GM23248 (cell line): ENCODE data around the gene TUBA4A. TPM values are rescaled to one million over a fixed set of nuclear protein-coding genes. Genes with fewer than 3 reads are reported as not detected.

Experiments used
- DNase-seq: peaks from one replicate; pipeline ENCODE4 v3.0.0-alpha.2; 2015
- H2AFZ ChIP-seq: fragments of 200-600 bp; sonication (generic); 2 replicates; pipeline ENCODE4 v1.6.1; 2016; ENCODE audit warnings: antibody characterized with exemption
- H3F3A ChIP-seq: fragments of 200-600 bp; sonication (generic); 2 replicates; pipeline ENCODE4 v1.6.1; 2016; ENCODE audit warnings: mild to moderate bottlenecking, antibody characterized with exemption, mixed run types; ENCODE audit not compliant: insufficient read depth
- H3K27ac ChIP-seq: fragments of 200-600 bp; sonication (generic); 2 replicates; pipeline ENCODE4 v1.5.1; 2016; ENCODE audit warnings: mild to moderate bottlenecking
- H3K27me3 ChIP-seq: fragments of 200-600 bp; sonication (generic); replicated peaks from 2 replicates; pipeline ENCODE4 v1.6.1; 2016; ENCODE audit warnings: mild to moderate bottlenecking; ENCODE audit not compliant: insufficient read depth
- H3K36me3 ChIP-seq: fragments of 200-600 bp; sonication (generic); 2 replicates; pipeline ENCODE4 v1.6.1; 2016; ENCODE audit warnings: low read depth, mild to moderate bottlenecking
- H3K4me1 ChIP-seq: fragments of 200-600 bp; sonication (generic); 2 replicates; pipeline ENCODE4 v1.6.1; 2016; ENCODE audit warnings: mild to moderate bottlenecking; ENCODE audit not compliant: insufficient read depth
- H3K4me2 ChIP-seq: fragments of 200-600 bp; sonication (generic); one replicate; pipeline ENCODE4 v1.6.1; 2016; ENCODE audit warnings: mild to moderate bottlenecking; ENCODE audit not compliant: unreplicated experiment
- H3K4me3 ChIP-seq: fragments of 200-600 bp; sonication (generic); 2 replicates; pipeline ENCODE4 v1.5.1; 2016; ENCODE audit warnings: mild to moderate bottlenecking
- H3K79me2 ChIP-seq: fragments of 200-600 bp; sonication (generic); 2 replicates; pipeline ENCODE4 v1.6.1; 2016; ENCODE audit warnings: mild to moderate bottlenecking; ENCODE audit not compliant: insufficient read depth
- H3K9ac ChIP-seq: fragments of 200-600 bp; sonication (generic); 2 replicates; pipeline ENCODE4 v1.6.1; 2016; ENCODE audit warnings: mild to moderate bottlenecking
- H3K9me2 ChIP-seq: fragments of 200-600 bp; sonication (generic); 2 replicates; pipeline ENCODE4 v1.6.1; 2016; ENCODE audit warnings: mixed run types, mild to moderate bottlenecking, moderate library complexity; ENCODE audit not compliant: insufficient read depth
- H3K9me3 ChIP-seq: fragments of 200-600 bp; sonication (generic); one replicate; pipeline ENCODE4 v1.6.1; 2017; ENCODE audit warnings: low read depth
- H4K20me1 ChIP-seq: fragments of 200-600 bp; sonication (generic); 2 replicates; pipeline ENCODE4 v1.6.0; 2016; ENCODE audit not compliant: insufficient read depth
- EZH2 ChIP-seq: fragments of 200-600 bp; sonication (generic); IDR thresholded peaks from 2 replicates; pipeline ENCODE4 v1.6.1; 2018; ENCODE audit warnings: antibody characterized with exemption, mild to moderate bottlenecking; ENCODE audit not compliant: insufficient read depth, poor library complexity, severe bottlenecking
- EZH2phosphoT487 ChIP-seq: fragments of 200-600 bp; sonication (generic); IDR thresholded peaks from 2 replicates; pipeline ENCODE4 v1.6.1; 2018; ENCODE audit warnings: antibody characterized with exemption, moderate library complexity, mild to moderate bottlenecking, low read depth; ENCODE audit not compliant: insufficient read depth
- WGBS, 2 experiments: methylation state at CpG; one replicate each; pipeline ENCODE4 v1.1.6; 2015 to 2017; ENCODE audit warnings: low lambda C conversion rate in 2 of 2, low coverage in 1 of 2; ENCODE audit errors: missing lambda C conversion rate in 2 of 2; 5-methylcytosine and 5-hydroxymethylcytosine counted together
- in situ Hi-C: fragments of 300-500 bp; cut with MboI; formaldehyde crosslinking; loops from 2 replicates; pipeline ENCODE4 v1.15.0; 2020
- polyA plus RNA-seq: library from polyadenylated mRNA; unstranded; fragments of >200 nt; fragmentation: Nextera tagmentation; extraction: Ambion mirVana; gene quantifications from 2 replicates; pipeline ENCODE4 v1.2.1, GENCODE V29; 2016
- total RNA-seq: library from RNA; depleted of rRNA; stranded (reverse); fragments of >200 nt; shearing (Covaris generic); gene quantifications from 2 replicates; pipeline ENCODE4 v1.2.3, GENCODE V29; 2014

TUBA4A gene
- total and polyA plus RNA-seq, 2 experiments from 2014 or later = 14.3 to 14.5 TPM

GRCh38 chr2:219234331-219234730, 19.4 kb downstream of the TUBA4A start:
- Histone ChIP-seq H4K20me1 (no peaks in the 10 kb centered on the region), H3K27me3 (no peaks in the 10 kb centered on the region), H3F3A (peaks cover 11% of the 10 kb centered on the region; the same call in 1 of the 2 replicates), H3K4me1 (peaks cover 10% of the 10 kb centered on the region; the same call in 1 of the 2 replicates), H3K79me2 (peaks cover 36% of the 10 kb centered on the region), H3K4me2 (no peak overlapping the region), H3K9me2 (no peaks in the 10 kb centered on the region), H3K27ac (no peak overlapping the region), H3K36me3 (peaks cover 52% of the 10 kb centered on the region), H3K4me3 (no peak overlapping the region), H2AFZ (no peak overlapping the region), H3K9ac (no peak overlapping the region), H3K9me3 (no peaks in the 10 kb centered on the region)
- DNase-seq = no peak
- 99 to 100% methylated on average over 3 of the region's 3 CpGs for WGBS, 2 experiments
- TF ChIP-seq EZH2 = no peak
- no peak for TF ChIP-seq EZH2phosphoT487
- in situ Hi-C loops = no loop called here

GRCh38 chr2:219230059-219230540, 23.6 kb downstream of the TUBA4A start:
- H3K9me2 ChIP-seq = no peaks in the 10 kb centered on the region
- no peaks in the 10 kb centered on the region for H3K27me3 ChIP-seq
- H3F3A ChIP-seq = peaks cover 11% of the 10 kb centered on the region; the same call in 1 of the 2 replicates
- H2AFZ ChIP-seq = peak overlapping the region; percentile 75
- H3K9ac ChIP-seq = peak overlapping the region; percentile 94
- H3K4me3 ChIP-seq = peak overlapping the region; percentile 93
- in situ Hi-C loops = no loop called here
- DNase-seq = peak; percentile 79
- peaks cover 22% of the 10 kb centered on the region for H3K4me1 ChIP-seq
- no peaks in the 10 kb centered on the region for H3K9me3 ChIP-seq
- peaks cover 77% of the 10 kb centered on the region for H3K79me2 ChIP-seq
- no peaks in the 10 kb centered on the region for H4K20me1 ChIP-seq
- H3K27ac ChIP-seq = peak overlapping the region; percentile 88
- 1 to 2% methylated on average over 24 of the region's 24 CpGs for WGBS, 2 experiments
- H3K36me3 ChIP-seq = peaks cover 29% of the 10 kb centered on the region
- peak overlapping the region; percentile 97 for H3K4me2 ChIP-seq
- TF ChIP-seq EZH2phosphoT487 (no peak), EZH2 (no peak)

GRCh38 chr2:219229305-219230058, 24.2 kb downstream of the TUBA4A start, which contains the start of the genes ANKZF1 and ATG9A:
TSS of gene ANKZF1 (plus strand) at chr2:219229806. CDS start at chr2:219230258, 452 bp downstream.
TSS of gene ATG9A (minus strand) at chr2:219229636. CDS start at chr2:219228024, 1,612 bp downstream.
- Histone ChIP-seq H2AFZ (peak within 1 kb of the TSS; percentile 79), H3K9ac (peak within 1 kb of the TSS; percentile 94), H3K27me3 (no peaks in the 10 kb centered on the region), H4K20me1 (no peaks in the 10 kb centered on the region), H3K4me3 (peak within 1 kb of the TSS; percentile 93), H3K4me2 (peak within 1 kb of the TSS; percentile 99), H3K79me2 (peaks cover 78% of the 10 kb centered on the region), H3K4me1 (peaks cover 22% of the 10 kb centered on the region), H3K9me2 (no peaks in the 10 kb centered on the region), H3K9me3 (no peaks in the 10 kb centered on the region), H3K36me3 (peaks cover 31% of the 10 kb centered on the region), H3F3A (peaks cover 11% of the 10 kb centered on the region; the same call in 1 of the 2 replicates), H3K27ac (peak within 1 kb of the TSS; percentile 88)
- DNase-seq = peak; percentile 100
- 1% methylated on average over 69 to 77 of the region's 80 CpGs for WGBS, 2 experiments
- in situ Hi-C loops = no loop called here
- TF ChIP-seq EZH2 = no peak
- TF ChIP-seq EZH2phosphoT487 = no peak

- peaks cover 22% of the 10 kb centered on the region for H3K4me1 ChIP-seq
- TF ChIP-seq EZH2phosphoT487 = no peak
- no peak for TF ChIP-seq EZH2
- peak overlapping the region; percentile 88 for H3K27ac ChIP-seq
- peak overlapping the region; percentile 93 for H3K4me3 ChIP-seq
- peaks cover 11% of the 10 kb centered on the region; the same call in 1 of the 2 replicates for H3F3A ChIP-seq
- H3K9ac ChIP-seq = peak overlapping the region; percentile 94
- H3K79me2 ChIP-seq = peaks cover 77% of the 10 kb centered on the region
- H4K20me1 ChIP-seq = no peaks in the 10 kb centered on the region
- H3K36me3 ChIP-seq = peaks cover 31% of the 10 kb centered on the region
- in situ Hi-C loops = no loop called here
- WGBS, 2 experiments = 1% methylated on average over 13 to 19 of the region's 19 CpGs
- no peaks in the 10 kb centered on the region for H3K27me3 ChIP-seq
- peak; percentile 23 for DNase-seq
- no peaks in the 10 kb centered on the region for H3K9me3 ChIP-seq
- H2AFZ ChIP-seq = peak overlapping the region; percentile 79
- H3K4me2 ChIP-seq = peak overlapping the region; percentile 99
- H3K9me2 ChIP-seq = no peaks in the 10 kb centered on the region
These were observed 24.8 kb downstream of the TUBA4A start for GRCh38 chr2:219228911-219229304.
